D721Med (cell line): ENCODE data around the gene GRK6.

Source experiments
- DNase-seq: peaks from one replicate; pipeline ENCODE4 v3.0.0; 2011; ENCODE audit warnings: low spot score; ENCODE audit not compliant: insufficient read length
- FAIRE-seq: peaks from 2 replicates; lab custom pipeline; 2011; peaks lifted over from hg19 to GRCh38; lab: Jason Lieb, UNC
- TF ChIP-seq, protein P1 (sequence below): IDR thresholded peaks from 2 replicates; pipeline ENCODE4 v1.5.1; 2012; ENCODE audit warnings: mild to moderate bottlenecking, control low read depth; ENCODE audit not compliant: insufficient read depth; ENCODE audit errors: missing control alignments

GRK6 gene

DNA sequence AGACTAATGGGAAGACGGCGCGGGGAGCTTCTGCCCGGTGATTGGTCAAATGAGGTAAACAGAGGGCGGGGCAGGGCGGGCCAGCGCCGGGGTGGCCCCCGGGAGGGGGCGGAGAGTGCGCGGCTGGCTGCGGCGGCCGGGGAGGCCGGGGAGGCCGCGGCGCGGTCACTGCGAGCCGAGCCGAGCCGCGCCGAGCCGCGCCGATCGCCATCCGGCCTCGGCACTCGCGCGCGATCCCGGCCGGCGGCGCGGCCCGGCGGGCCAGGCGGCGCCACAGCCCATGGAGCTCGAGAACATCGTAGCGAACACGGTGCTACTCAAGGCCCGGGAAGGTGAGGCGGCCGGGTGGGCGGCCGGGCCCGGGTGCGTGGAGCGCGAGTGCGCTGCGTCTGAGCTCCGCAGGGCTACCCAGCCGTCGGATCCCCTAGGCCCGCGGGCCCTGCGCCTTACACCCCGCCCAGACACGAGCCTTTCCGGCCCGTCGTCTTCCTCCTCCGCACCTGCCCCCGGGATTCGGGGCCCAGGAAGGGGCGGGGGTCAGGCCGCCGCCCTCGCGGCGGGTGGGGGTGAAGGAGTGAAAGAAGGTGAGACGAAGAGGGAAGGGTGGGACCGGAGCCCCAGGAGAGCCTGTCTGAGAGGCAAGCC, at the start of gene GRK6:
Gene GRK6 (plus strand): TSS at position 111 of the 645 bp plus-strand sequence. CDS start 170 bp downstream, at position 281.
- DNase-seq (peak; percentile 99), FAIRE-seq (no peak)
- TF ChIP-seq, protein P1, sequence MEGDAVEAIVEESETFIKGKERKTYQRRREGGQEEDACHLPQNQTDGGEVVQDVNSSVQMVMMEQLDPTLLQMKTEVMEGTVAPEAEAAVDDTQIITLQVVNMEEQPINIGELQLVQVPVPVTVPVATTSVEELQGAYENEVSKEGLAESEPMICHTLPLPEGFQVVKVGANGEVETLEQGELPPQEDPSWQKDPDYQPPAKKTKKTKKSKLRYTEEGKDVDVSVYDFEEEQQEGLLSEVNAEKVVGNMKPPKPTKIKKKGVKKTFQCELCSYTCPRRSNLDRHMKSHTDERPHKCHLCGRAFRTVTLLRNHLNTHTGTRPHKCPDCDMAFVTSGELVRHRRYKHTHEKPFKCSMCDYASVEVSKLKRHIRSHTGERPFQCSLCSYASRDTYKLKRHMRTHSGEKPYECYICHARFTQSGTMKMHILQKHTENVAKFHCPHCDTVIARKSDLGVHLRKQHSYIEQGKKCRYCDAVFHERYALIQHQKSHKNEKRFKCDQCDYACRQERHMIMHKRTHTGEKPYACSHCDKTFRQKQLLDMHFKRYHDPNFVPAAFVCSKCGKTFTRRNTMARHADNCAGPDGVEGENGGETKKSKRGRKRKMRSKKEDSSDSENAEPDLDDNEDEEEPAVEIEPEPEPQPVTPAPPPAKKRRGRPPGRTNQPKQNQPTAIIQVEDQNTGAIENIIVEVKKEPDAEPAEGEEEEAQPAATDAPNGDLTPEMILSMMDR = no peak

DNA sequence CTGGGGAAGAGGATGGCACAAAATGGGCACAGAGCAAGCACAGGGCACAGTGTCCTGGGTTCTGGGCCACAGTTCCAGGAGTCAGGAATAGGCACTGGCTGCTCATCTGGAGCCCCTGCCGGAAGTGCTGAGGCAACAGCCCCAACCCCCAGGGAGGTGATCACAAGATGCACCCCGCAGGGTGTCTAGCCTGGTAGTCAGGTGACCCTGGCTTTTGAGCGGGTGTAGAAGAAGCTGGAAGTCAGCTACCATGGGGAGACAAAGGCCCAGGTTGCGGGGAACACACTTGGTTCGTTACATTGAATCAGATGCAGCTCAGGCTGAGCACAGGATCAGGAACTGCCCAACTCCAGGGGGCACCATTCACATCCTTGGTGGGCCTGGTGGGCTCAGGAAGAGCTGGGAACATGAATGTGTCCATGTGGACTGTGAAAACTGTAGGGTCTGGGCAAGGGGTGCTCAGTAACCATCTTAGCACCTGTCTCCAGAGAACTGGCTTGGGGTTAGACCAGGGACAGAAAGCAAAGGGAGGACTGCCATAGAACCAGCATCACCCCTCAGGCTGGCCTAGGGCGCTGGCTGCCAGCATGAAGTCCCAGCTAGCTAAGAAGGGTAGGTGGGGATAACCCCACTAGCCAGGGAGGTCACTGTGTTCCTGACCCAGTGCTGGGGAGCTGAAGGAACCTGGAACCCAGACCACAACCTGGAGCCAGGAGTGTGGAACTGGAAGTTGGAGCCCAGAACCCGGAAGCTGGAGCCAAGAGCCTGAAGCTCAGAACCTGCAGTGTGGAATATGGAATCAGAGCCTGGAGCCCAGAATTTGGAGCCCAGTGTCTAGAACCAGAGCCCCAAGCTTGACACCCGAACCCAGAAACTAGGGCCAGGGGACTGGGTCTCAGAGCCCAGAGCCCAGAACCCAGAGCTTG, 48.4 kb upstream of the GRK6 start:
- TF ChIP-seq, protein P1 = no peak
- no peak for DNase-seq
- FAIRE-seq = no peak

DNA sequence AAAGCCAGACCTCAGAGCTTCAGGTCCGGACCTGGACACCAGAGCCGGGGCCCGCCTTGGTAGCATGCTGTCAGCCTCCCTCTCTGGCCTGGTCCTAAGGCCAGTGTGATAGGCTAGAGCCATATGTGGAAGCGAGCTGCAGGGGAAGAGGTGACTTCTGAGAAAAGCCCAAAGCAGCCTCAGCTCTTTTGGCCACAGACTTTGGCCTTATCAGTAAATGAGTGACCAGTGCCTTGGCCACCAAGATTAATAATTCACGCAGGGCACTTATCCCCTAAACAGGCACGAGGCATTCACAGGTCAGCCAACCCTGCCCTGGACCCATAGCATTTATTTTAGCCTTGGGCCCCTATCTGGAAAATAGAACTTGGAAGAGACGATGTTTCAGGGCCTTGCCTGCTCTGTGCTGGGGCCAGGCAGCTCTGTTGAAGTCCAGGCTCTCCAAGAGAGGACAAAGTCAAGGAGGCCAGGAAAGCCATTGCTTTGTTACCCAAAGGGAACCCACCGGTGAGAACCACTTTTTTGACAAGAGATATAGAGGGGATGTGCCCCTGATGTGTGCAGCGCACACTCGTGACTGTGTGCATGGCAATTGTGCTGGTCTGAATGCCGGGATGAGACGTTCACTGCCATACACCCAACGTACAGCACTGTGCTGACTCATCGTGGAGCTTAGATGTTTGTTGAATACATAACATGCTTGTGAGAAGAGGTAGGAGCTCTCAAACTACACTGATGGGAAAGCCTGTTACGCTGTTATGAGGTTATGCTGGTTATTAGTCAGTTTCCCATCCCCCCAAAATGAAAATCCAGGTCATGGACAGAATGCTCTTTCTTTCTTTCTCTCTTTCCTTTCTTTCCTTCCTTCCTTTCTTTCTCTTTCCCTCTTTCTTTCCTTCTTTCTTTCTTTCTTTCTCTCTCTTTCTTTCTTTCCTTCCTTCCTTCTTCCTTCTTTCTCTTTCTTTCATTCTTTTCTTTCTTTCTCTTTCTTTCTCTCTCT, 47.3 kb upstream of the GRK6 start:
- TF ChIP-seq, protein P1 = no peak
- FAIRE-seq (no peak), DNase-seq (no peak)

DNA sequence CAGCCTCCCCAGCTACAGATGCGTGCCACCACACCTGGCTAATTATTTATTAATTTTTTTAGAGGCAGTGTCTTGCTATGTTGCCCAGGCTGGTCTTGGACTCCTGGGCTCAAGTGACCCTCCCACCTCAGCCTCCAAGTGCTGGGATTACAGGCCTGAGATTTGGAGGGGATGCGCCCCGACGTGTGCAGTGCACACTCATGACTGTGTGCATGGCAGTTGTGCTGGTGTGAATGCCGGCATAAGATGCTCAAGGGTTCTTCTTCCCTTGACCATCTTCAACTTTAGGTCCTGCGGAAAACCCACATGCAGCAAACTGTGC, 45.7 kb upstream of the GRK6 start:
- TF ChIP-seq, protein P1 = no peak
- DNase-seq (no peak), FAIRE-seq (no peak)

DNA sequence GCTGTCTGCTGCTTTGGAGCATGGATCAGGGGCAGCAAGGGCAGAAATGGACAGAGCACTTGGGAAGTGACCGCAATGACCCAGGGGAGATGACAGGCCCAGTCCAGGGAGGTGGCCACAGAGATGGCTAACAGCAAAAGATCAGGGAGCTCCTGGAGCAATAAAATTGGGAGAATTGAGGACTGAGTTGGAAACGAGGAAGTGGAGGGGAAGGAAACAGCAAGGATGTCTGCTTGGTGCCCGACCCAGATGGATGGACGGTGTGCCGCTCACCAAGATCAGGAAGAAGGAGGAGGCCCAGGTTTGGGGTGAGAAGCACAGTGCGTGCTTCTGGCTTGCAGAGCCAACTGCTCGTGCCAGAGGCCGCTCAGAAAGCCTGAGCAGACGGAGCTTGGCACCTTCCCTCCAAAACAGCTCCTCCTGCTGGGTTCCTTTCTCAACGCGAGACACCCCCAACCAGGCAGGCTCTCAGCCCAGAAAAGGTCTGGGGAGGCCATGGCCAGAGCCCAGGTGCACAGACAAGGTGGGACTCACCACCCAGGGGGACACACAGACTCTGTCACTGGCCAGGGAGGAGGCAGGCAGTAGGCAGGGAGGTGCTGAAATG, 44.0 kb upstream of the GRK6 start:
- TF ChIP-seq, protein P1 = peak; percentile 35
- DNase-seq (no peak), FAIRE-seq (no peak)

DNA sequence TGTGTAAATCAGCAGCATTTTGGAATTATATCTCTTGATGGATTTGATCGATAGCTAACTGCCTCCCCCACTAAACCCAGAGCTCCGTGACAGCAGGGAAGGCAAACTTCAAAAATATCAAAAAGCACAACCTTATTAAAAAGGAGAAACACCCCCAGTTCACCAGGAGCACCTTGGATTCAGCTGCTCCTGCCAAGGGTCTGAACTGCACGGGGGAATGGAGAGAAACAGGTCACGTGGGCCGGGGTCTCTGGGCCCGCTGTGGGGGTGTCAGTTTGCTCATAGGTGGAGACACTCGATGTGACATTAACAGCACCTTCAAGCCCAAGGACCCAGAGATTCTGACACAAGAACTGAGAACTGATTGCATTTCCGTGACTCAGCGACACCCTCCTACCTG, 43.3 kb upstream of the GRK6 start:
- TF ChIP-seq, protein P1 = no peak
- no peak for DNase-seq
- no peak for FAIRE-seq
